ENCODE data around the gene BMPR2.

GRCh38 chr2:202514732-202515131 lies 138.6 kb downstream of the BMPR2 start:
- TF ChIP-seq, protein P1, sequence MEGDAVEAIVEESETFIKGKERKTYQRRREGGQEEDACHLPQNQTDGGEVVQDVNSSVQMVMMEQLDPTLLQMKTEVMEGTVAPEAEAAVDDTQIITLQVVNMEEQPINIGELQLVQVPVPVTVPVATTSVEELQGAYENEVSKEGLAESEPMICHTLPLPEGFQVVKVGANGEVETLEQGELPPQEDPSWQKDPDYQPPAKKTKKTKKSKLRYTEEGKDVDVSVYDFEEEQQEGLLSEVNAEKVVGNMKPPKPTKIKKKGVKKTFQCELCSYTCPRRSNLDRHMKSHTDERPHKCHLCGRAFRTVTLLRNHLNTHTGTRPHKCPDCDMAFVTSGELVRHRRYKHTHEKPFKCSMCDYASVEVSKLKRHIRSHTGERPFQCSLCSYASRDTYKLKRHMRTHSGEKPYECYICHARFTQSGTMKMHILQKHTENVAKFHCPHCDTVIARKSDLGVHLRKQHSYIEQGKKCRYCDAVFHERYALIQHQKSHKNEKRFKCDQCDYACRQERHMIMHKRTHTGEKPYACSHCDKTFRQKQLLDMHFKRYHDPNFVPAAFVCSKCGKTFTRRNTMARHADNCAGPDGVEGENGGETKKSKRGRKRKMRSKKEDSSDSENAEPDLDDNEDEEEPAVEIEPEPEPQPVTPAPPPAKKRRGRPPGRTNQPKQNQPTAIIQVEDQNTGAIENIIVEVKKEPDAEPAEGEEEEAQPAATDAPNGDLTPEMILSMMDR (IDR thresholded peaks at IDR 0.05), result no peak
- TF ChIP-seq RAD21 (IDR thresholded peaks at IDR 0.05; ENCODE audit: low read length) (no peak), JUND (IDR thresholded peaks at IDR 0.05) (no peak), GATA2 (CRISPR knock-in tag; IDR thresholded peaks at IDR 0.05) (no peak), REST (IDR thresholded peaks at IDR 0.05; ENCODE audit: low read depth, low read length) (no peak), RCOR1 (IDR thresholded peaks at IDR 0.05; ENCODE audit: low read length) (no peak), TAF1 (IDR thresholded peaks at IDR 0.05; ENCODE audit: borderline replicate concordance, low read depth, low read length) (no peak)
- TF ChIP-seq, protein P2, sequence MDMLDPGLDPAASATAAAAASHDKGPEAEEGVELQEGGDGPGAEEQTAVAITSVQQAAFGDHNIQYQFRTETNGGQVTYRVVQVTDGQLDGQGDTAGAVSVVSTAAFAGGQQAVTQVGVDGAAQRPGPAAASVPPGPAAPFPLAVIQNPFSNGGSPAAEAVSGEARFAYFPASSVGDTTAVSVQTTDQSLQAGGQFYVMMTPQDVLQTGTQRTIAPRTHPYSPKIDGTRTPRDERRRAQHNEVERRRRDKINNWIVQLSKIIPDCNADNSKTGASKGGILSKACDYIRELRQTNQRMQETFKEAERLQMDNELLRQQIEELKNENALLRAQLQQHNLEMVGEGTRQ (IDR thresholded peaks at IDR 0.05; ENCODE audit: borderline replicate concordance, low read depth, low read length), result no peak
- TF ChIP-seq, protein P3, sequence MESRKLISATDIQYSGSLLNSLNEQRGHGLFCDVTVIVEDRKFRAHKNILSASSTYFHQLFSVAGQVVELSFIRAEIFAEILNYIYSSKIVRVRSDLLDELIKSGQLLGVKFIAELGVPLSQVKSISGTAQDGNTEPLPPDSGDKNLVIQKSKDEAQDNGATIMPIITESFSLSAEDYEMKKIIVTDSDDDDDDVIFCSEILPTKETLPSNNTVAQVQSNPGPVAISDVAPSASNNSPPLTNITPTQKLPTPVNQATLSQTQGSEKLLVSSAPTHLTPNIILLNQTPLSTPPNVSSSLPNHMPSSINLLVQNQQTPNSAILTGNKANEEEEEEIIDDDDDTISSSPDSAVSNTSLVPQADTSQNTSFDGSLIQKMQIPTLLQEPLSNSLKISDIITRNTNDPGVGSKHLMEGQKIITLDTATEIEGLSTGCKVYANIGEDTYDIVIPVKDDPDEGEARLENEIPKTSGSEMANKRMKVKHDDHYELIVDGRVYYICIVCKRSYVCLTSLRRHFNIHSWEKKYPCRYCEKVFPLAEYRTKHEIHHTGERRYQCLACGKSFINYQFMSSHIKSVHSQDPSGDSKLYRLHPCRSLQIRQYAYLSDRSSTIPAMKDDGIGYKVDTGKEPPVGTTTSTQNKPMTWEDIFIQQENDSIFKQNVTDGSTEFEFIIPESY (IDR thresholded peaks at IDR 0.05; ENCODE audit: borderline replicate concordance, low read depth), result no peak
